ENCODE data around the gene QRICH2.

DNA sequence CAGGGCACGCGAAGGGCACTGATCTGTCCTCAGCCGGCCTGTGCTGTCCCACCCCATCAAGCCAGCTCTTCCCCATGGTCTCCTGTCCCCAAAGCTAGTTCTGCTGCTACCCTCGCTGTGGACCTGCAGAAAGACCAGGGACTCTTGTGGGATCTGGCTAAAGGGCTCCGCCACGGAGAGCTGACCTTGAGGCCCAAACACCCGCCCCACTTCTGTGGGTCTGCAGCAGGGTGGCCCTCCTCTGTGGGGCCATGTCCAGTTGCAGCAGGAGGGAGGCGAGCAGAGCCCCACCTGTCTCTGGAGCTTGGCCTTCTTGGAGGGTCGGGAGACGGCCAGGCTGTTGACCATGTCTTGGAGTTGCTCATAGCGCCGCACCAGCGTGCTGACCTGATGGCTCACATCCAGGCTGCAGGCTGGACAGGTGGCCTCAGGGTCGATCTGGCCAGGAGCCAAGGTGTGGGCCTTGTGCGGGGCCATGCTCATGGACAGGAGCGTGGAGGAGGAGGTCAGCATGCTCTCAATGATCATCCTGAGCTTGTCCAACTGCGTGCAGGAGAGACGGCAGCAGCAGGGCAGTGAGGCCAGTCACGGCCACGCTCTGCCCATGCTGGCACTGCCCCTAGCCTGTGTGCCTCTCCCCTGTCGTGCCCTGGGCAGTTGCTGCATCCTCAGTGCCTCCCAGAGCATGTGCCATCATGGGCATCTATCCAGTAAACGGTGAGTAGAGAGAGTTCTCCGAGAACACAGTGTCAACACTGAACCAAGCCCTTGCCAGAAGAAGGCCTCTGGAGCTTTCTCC is 26.3 kb downstream of the QRICH2 start:
- TF ChIP-seq, protein P1, sequence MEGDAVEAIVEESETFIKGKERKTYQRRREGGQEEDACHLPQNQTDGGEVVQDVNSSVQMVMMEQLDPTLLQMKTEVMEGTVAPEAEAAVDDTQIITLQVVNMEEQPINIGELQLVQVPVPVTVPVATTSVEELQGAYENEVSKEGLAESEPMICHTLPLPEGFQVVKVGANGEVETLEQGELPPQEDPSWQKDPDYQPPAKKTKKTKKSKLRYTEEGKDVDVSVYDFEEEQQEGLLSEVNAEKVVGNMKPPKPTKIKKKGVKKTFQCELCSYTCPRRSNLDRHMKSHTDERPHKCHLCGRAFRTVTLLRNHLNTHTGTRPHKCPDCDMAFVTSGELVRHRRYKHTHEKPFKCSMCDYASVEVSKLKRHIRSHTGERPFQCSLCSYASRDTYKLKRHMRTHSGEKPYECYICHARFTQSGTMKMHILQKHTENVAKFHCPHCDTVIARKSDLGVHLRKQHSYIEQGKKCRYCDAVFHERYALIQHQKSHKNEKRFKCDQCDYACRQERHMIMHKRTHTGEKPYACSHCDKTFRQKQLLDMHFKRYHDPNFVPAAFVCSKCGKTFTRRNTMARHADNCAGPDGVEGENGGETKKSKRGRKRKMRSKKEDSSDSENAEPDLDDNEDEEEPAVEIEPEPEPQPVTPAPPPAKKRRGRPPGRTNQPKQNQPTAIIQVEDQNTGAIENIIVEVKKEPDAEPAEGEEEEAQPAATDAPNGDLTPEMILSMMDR (IDR thresholded peaks at IDR 0.05), result no peak
- no peak for TF ChIP-seq POLR2A (IDR thresholded peaks at IDR 0.05)

Measured in testis (tissue), 2 donors.